Measurements from ENCODE around the gene ORM2. TPM values are rescaled to one million over a fixed set of nuclear protein-coding genes. Genes with fewer than 3 reads are reported as not detected.
"Not testable (repeated sequence)": the region's sequence is repeated elsewhere in the genome, so short reads cannot be mapped to it uniquely, and the experiment has no call there.

The ORM2 gene
- total RNA-seq, 3 donors from 2014 or later (not counting 1 experiment from before 2014, with no cell fraction given) = not detected

DNA sequence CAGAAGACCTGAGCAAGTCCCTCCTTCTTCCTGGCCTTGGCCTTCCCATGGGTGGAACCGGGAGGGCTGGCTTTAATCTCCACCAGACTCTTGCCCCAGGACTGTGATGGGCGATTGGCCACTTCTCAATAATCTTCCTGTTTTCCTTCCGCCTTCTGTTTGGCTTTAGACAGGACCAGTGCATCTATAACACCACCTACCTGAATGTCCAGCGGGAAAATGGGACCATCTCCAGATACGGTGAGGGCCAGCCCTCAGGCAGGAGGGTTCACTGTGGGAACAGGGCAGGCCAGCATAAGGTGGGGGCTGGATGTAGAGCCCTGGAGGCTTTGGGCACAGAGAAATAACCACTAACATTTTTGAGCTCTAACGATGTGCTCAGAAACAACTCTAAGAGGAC is 5.8 kb upstream of the ORM2 start:
- H3K36me3 ChIP-seq (ENCODE audit: control insufficient read depth, insufficient read depth, low read length); intact Hi-C loops (cut with micrococcal nuclease); ATAC-seq; H3K4me1 ChIP-seq (ENCODE audit: control insufficient read depth, insufficient read depth, low read length); H3K27ac Mint-ChIP-seq; DNase-seq; H3K4me3 ChIP-seq (ENCODE audit: low read length); H3K4me3 Mint-ChIP-seq; H3K27me3 ChIP-seq (ENCODE audit: control insufficient read depth, insufficient read depth, low read length); H3K27me3 Mint-ChIP-seq (ENCODE audit: low read depth in 2 of 2); H3K9me3 ChIP-seq (ENCODE audit: control insufficient read depth, insufficient read depth, low read length); H3K27ac ChIP-seq (ENCODE audit: low read length); H3K36me3 Mint-ChIP-seq; H3K4me1 Mint-ChIP-seq; H3K9me3 Mint-ChIP-seq: not testable (repeated sequence)
- 84% methylated on average over 6 of the region's 6 CpGs for WGBS (ENCODE audit: insufficient coverage)

DNA sequence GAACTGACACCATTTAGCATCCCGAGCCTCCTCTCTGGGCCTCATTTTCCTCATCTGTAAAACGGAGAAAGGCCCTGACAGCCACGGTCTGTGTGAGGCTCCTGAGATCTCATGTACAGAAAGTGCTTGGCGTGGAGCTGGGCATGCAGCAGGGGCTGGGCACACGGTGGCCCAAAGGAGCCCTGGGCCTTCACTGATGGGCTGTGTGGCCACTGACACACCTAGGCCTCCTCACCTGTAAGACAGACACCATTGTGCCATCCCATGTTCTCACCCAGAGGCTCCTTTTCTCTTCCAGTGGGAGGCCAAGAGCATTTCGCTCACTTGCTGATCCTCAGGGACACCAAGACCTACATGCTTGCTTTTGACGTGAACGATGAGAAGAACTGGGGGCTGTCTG is 5.2 kb upstream of the ORM2 start:
- no peaks in the 10 kb centered on the region for H3K36me3 ChIP-seq (ENCODE audit: control insufficient read depth, insufficient read depth, low read length)
- H3K4me3 Mint-ChIP-seq = no peak overlapping the region
- H3K27me3 Mint-ChIP-seq (ENCODE audit: low read depth in 2 of 2) = no peaks in the 10 kb centered on the region
- WGBS (ENCODE audit: insufficient coverage) = 90% methylated on average over 6 of the region's 8 CpGs
- TF ChIP-seq, protein P1, sequence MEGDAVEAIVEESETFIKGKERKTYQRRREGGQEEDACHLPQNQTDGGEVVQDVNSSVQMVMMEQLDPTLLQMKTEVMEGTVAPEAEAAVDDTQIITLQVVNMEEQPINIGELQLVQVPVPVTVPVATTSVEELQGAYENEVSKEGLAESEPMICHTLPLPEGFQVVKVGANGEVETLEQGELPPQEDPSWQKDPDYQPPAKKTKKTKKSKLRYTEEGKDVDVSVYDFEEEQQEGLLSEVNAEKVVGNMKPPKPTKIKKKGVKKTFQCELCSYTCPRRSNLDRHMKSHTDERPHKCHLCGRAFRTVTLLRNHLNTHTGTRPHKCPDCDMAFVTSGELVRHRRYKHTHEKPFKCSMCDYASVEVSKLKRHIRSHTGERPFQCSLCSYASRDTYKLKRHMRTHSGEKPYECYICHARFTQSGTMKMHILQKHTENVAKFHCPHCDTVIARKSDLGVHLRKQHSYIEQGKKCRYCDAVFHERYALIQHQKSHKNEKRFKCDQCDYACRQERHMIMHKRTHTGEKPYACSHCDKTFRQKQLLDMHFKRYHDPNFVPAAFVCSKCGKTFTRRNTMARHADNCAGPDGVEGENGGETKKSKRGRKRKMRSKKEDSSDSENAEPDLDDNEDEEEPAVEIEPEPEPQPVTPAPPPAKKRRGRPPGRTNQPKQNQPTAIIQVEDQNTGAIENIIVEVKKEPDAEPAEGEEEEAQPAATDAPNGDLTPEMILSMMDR (IDR thresholded peaks at IDR 0.05) = no peak
- H3K27ac Mint-ChIP-seq = no peak overlapping the region
- H3K27me3 ChIP-seq (ENCODE audit: control insufficient read depth, insufficient read depth, low read length) = no peaks in the 10 kb centered on the region
- no peaks in the 10 kb centered on the region for H3K36me3 Mint-ChIP-seq
- ATAC-seq (no peak), DNase-seq (no peak)
- no peak overlapping the region for H3K27ac ChIP-seq (ENCODE audit: low read length)
- H3K9me3 ChIP-seq (ENCODE audit: control insufficient read depth, insufficient read depth, low read length) = no peaks in the 10 kb centered on the region
- H3K4me3 ChIP-seq (ENCODE audit: low read length) = no peak overlapping the region
- intact Hi-C loops (cut with micrococcal nuclease) = no loop called here
- no peaks in the 10 kb centered on the region for H3K4me1 Mint-ChIP-seq
- no peaks in the 10 kb centered on the region for H3K4me1 ChIP-seq (ENCODE audit: control insufficient read depth, insufficient read depth, low read length)
- no peaks in the 10 kb centered on the region for H3K9me3 Mint-ChIP-seq

DNA sequence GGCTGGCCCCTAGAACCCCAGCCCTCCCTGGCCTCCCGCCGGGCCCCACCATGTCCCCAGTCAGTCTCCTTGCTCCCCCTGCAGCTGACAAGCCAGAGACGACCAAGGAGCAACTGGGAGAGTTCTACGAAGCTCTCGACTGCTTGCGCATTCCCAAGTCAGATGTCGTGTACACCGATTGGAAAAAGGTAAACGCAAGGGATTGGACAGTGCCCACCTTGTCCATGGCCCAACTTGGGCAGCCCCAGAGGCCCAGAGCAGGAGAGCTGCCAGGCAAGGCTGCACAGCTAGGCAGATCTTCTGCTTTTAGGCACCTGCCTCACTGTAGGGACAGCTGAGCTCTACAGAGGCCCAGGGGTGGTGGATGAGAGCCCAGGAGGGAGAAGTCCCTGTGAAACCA is 4.7 kb upstream of the ORM2 start:
- H3K4me1 ChIP-seq (ENCODE audit: control insufficient read depth, insufficient read depth, low read length); intact Hi-C loops (cut with micrococcal nuclease); H3K4me3 ChIP-seq (ENCODE audit: low read length); H3K36me3 Mint-ChIP-seq; DNase-seq; H3K27ac ChIP-seq (ENCODE audit: low read length); H3K9me3 Mint-ChIP-seq; H3K27me3 ChIP-seq (ENCODE audit: control insufficient read depth, insufficient read depth, low read length); H3K9me3 ChIP-seq (ENCODE audit: control insufficient read depth, insufficient read depth, low read length); H3K27ac Mint-ChIP-seq; H3K4me1 Mint-ChIP-seq; H3K36me3 ChIP-seq (ENCODE audit: control insufficient read depth, insufficient read depth, low read length); H3K4me3 Mint-ChIP-seq; H3K27me3 Mint-ChIP-seq (ENCODE audit: low read depth in 2 of 2): not testable (repeated sequence)
- ATAC-seq = peak in 1 of 3 donors; percentile 24
- WGBS (ENCODE audit: insufficient coverage) = 96% methylated on average over 7 of the region's 9 CpGs

DNA sequence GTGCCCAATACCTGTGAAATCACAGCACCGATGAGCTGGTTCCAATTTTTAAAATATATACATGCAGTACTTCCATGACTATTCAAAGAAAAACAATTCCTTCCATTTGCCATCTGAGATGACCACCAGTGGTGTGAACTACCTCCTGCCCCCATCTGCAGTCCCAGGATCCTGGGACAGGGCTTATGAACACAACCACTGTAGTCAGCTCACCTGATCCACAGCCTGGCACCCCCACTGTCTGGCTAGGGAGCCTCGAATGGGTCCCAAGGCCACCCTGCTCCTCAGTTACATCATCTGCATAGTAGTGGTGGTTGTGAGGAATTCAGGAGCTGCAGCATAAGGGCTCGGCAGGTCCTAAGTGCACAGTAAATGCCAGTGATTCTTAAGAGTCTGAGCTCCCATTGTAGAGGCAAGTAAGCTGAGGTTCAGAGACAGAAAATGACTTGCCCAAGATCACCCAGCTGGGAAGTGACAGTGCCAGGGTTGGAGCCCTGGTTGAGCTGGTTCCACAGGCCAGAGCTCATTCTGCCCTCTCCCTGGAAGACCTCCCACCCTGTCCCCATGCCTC is 3.9 kb upstream of the ORM2 start:
- H3K27ac ChIP-seq (ENCODE audit: low read length); H3K9me3 Mint-ChIP-seq; H3K27ac Mint-ChIP-seq; H3K9me3 ChIP-seq (ENCODE audit: control insufficient read depth, insufficient read depth, low read length); H3K36me3 Mint-ChIP-seq; DNase-seq; H3K4me3 ChIP-seq (ENCODE audit: low read length); H3K27me3 ChIP-seq (ENCODE audit: control insufficient read depth, insufficient read depth, low read length); H3K36me3 ChIP-seq (ENCODE audit: control insufficient read depth, insufficient read depth, low read length); H3K4me1 ChIP-seq (ENCODE audit: control insufficient read depth, insufficient read depth, low read length); H3K4me3 Mint-ChIP-seq; H3K27me3 Mint-ChIP-seq (ENCODE audit: low read depth in 2 of 2); intact Hi-C loops (cut with micrococcal nuclease); H3K4me1 Mint-ChIP-seq; ATAC-seq: not testable (repeated sequence)
- WGBS (ENCODE audit: insufficient coverage) = 100% methylated on average over 2 of the region's 3 CpGs

DNA sequence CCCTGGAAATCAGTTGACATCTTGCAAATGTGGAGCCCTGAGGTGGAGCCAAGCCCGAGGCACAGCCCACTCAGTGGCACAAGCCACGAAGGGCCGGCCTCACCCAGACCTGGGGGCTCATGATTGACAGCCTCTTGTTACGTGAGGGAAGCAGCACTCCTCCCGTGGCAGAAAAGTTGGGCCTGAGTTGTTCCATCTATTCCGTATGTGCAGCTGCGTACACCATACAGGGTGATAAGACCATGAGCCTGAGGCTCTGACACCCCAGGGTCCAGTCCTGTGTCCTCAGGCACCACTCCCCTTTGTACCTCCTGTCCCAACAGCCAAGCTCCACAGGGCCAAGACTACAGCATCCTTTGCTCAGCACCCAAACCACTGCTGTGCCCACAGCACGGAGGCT is 1.9 kb upstream of the ORM2 start:
- intact Hi-C loops (cut with micrococcal nuclease) = no loop called here
- Mint-ChIP-seq H3K36me3 (no peaks in the 10 kb centered on the region), H3K27me3 (ENCODE audit: low read depth in 2 of 2) (no peaks in the 10 kb centered on the region), H3K27ac (no peak overlapping the region), H3K9me3 (no peaks in the 10 kb centered on the region), H3K4me3 (no peak overlapping the region), H3K4me1 (peaks cover 17 to 24% of the 10 kb centered on the region in 2 donors)
- DNase-seq (no peak), ATAC-seq (no peak)
- Histone ChIP-seq H3K27ac (ENCODE audit: low read length) (no peak overlapping the region), H3K4me3 (ENCODE audit: low read length) (no peak overlapping the region), H3K9me3 (ENCODE audit: control insufficient read depth, insufficient read depth, low read length) (no peaks in the 10 kb centered on the region), H3K36me3 (ENCODE audit: control insufficient read depth, insufficient read depth, low read length) (no peaks in the 10 kb centered on the region), H3K27me3 (ENCODE audit: control insufficient read depth, insufficient read depth, low read length) (no peaks in the 10 kb centered on the region), H3K4me1 (ENCODE audit: control insufficient read depth, insufficient read depth, low read length) (peaks cover 16% of the 10 kb centered on the region)
- WGBS (ENCODE audit: insufficient coverage) = 90% methylated on average over 8 of the region's 8 CpGs
- TF ChIP-seq, protein P1 (IDR thresholded peaks at IDR 0.05) = no peak

DNA sequence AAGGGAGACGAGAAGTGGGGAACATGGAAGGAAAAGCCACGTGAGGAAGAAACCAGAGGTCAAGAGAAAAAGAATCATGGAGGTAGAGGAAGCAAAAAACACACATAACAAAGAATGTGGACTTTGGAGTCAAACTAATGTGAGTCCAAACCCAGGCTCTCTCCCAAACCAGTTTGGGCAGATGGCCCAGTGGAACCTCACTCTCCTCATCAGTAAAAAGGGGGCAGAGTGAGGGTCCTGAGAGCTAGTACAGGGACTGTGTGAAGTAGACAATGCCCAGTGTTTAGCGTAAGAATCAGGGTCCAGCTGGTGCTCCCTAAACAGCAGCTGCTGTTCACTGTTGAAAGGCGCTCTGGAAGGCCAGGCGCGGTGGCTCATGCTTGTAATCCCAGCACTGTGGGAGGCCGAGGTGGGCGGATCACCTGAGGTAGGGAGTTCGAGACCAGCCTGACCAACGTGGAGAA is 1.3 kb upstream of the ORM2 start:
- H3K9me3 ChIP-seq (ENCODE audit: control insufficient read depth, insufficient read depth, low read length); H3K4me3 ChIP-seq (ENCODE audit: low read length); H3K27me3 Mint-ChIP-seq (ENCODE audit: low read depth in 2 of 2); H3K4me3 Mint-ChIP-seq; H3K27me3 ChIP-seq (ENCODE audit: control insufficient read depth, insufficient read depth, low read length); DNase-seq; intact Hi-C loops (cut with micrococcal nuclease); H3K27ac ChIP-seq (ENCODE audit: low read length); H3K36me3 Mint-ChIP-seq; ATAC-seq; H3K27ac Mint-ChIP-seq; H3K36me3 ChIP-seq (ENCODE audit: control insufficient read depth, insufficient read depth, low read length); H3K9me3 Mint-ChIP-seq: not testable (repeated sequence)
- peaks cover 16% of the 10 kb centered on the region for H3K4me1 ChIP-seq (ENCODE audit: control insufficient read depth, insufficient read depth, low read length)
- WGBS (ENCODE audit: insufficient coverage) = 87% methylated on average over 10 of the region's 10 CpGs
- H3K4me1 Mint-ChIP-seq = peaks cover 17 to 24% of the 10 kb centered on the region in 2 donors

Measured in natural killer cell (primary cell).